NT2/D1 (cell line): ENCODE data around the gene SIX4.

Experiments used
- YY1 ChIP-seq: IDR thresholded peaks from 2 replicates; pipeline ENCODE4 v1.6.1; 2011; ENCODE audit not compliant: insufficient read length, insufficient read depth
- ZNF274 ChIP-seq: IDR thresholded peaks from 2 replicates; pipeline ENCODE4 v1.6.1; 2011; ENCODE audit warnings: mild to moderate bottlenecking, low read depth, low read length

DNA sequence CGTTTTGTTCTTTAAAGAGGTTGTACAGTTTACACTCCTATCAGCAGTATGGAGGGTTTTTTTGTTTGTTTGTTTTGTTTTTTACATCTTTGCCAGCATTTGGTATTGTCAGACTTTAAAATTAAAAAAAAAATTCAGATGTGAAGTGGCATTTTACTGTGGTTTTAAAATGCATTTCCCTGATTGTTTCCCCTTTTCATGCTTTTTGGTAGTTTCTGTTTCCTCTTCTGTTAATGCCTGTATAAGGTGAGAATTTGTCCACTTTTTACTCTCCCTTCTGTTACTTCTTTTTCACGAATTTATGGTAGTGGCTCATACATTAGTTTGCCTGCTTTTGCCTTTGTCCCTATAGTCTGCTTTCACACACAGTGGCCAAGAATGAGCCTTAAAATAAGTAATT, 47.0 kb upstream of the SIX4 start:
- TF ChIP-seq YY1 = no peak
- TF ChIP-seq ZNF274 = no peak
